ENCODE results near the gene LRBA. TPM values are rescaled to one million over a fixed set of nuclear protein-coding genes. Genes with fewer than 3 reads are reported as not detected.
A peak's percentile ranks its signal among the peaks of the same experiment; 100 is the strongest.
"Not testable (repeated sequence)": the region's sequence is repeated elsewhere in the genome, so short reads cannot be mapped to it uniquely, and the experiment has no call there.

The LRBA gene
- total RNA-seq, 6 experiments from 2014 or later, result 13.6 to 17.6 (median 15.0) TPM

- no peak for TF ChIP-seq CTCF (IDR thresholded peaks at IDR 0.05)
- Mint-ChIP-seq H3K36me3 (ENCODE audit: low read depth) (peaks cover 11% of the 10 kb centered on the region), H3K27ac (no peak overlapping the region), H3K9me3 (peaks cover 5% of the 10 kb centered on the region; the same call in 1 of the 2 replicates), H3K27me3 (ENCODE audit: insufficient read depth) (no peaks in the 10 kb centered on the region; the same call in 1 of the 2 replicates), H3K4me1 (ENCODE audit: low read depth) (no peaks in the 10 kb centered on the region; the same call in 1 of the 2 replicates), H3K4me3 (no peak overlapping the region)
- no peak for DNase-seq
These were observed 52.8 kb downstream of the LRBA start for GRCh38 chr4:150962245-150962644.

GRCh38 chr4:150961566-150961965 lies 53.5 kb downstream of the LRBA start:
- H3K27me3 Mint-ChIP-seq (ENCODE audit: insufficient read depth), result no peaks in the 10 kb centered on the region; the same call in 1 of the 2 replicates
- no peak overlapping the region for H3K27ac Mint-ChIP-seq
- peaks cover 15% of the 10 kb centered on the region for H3K36me3 Mint-ChIP-seq (ENCODE audit: low read depth)
- TF ChIP-seq CTCF (IDR thresholded peaks at IDR 0.05), result no peak
- DNase-seq, result no peak
- H3K4me1 Mint-ChIP-seq (ENCODE audit: low read depth), result no peaks in the 10 kb centered on the region
- H3K4me3 Mint-ChIP-seq, result no peak overlapping the region
- peaks cover 5% of the 10 kb centered on the region; the same call in 1 of the 2 replicates for H3K9me3 Mint-ChIP-seq

GRCh38 chr4:150960818-150961217 lies 54.3 kb downstream of the LRBA start:
- peaks cover 5% of the 10 kb centered on the region; the same call in 1 of the 2 replicates for H3K9me3 Mint-ChIP-seq
- peak; percentile 75 for TF ChIP-seq CTCF (IDR thresholded peaks at IDR 0.05)
- H3K27ac Mint-ChIP-seq, result no peak overlapping the region

GRCh38 chr4:150960079-150960478 lies 55.0 kb downstream of the LRBA start:
- H3K27me3 Mint-ChIP-seq (ENCODE audit: insufficient read depth), result peaks cover under 1% of the 10 kb centered on the region; the same call in 1 of the 2 replicates
- peaks cover 5% of the 10 kb centered on the region; the same call in 1 of the 2 replicates for H3K9me3 Mint-ChIP-seq
- peak; percentile 70 for TF ChIP-seq CTCF (IDR thresholded peaks at IDR 0.05)
- no peak overlapping the region for H3K27ac Mint-ChIP-seq
- H3K4me1 Mint-ChIP-seq (ENCODE audit: low read depth), result no peaks in the 10 kb centered on the region
- no peak overlapping the region for H3K4me3 Mint-ChIP-seq
- peaks cover 15% of the 10 kb centered on the region for H3K36me3 Mint-ChIP-seq (ENCODE audit: low read depth)
- DNase-seq, result peak; percentile 11

More at GRCh38 chr4:150960818-150961217, 54.3 kb downstream of the LRBA start:
- Mint-ChIP-seq H3K36me3 (ENCODE audit: low read depth) (peaks cover 15% of the 10 kb centered on the region), H3K4me3 (no peak overlapping the region), H3K27me3 (ENCODE audit: insufficient read depth) (no peaks in the 10 kb centered on the region; the same call in 1 of the 2 replicates), H3K4me1 (ENCODE audit: low read depth) (no peaks in the 10 kb centered on the region)
- DNase-seq, result peak; percentile 24

GRCh38 chr4:150957981-150958380 lies 57.1 kb downstream of the LRBA start:
- not testable (repeated sequence) for H3K4me3 Mint-ChIP-seq; DNase-seq; H3K9me3 Mint-ChIP-seq; H3K27ac Mint-ChIP-seq; H3K27me3 Mint-ChIP-seq (ENCODE audit: insufficient read depth); H3K4me1 Mint-ChIP-seq (ENCODE audit: low read depth)
- H3K36me3 Mint-ChIP-seq (ENCODE audit: low read depth), result peaks cover 15% of the 10 kb centered on the region

- not testable (repeated sequence) for H3K9me3 Mint-ChIP-seq; H3K27me3 Mint-ChIP-seq (ENCODE audit: insufficient read depth); H3K4me1 Mint-ChIP-seq (ENCODE audit: low read depth); H3K27ac Mint-ChIP-seq; H3K4me3 Mint-ChIP-seq; DNase-seq
- peaks cover 15% of the 10 kb centered on the region for H3K36me3 Mint-ChIP-seq (ENCODE audit: low read depth)
These were observed 58.0 kb downstream of the LRBA start for GRCh38 chr4:150957095-150957494.

GRCh38 chr4:150953916-150954315 lies 61.2 kb downstream of the LRBA start:
- not testable (repeated sequence) for H3K4me1 Mint-ChIP-seq (ENCODE audit: low read depth); H3K27ac Mint-ChIP-seq; DNase-seq; H3K9me3 Mint-ChIP-seq; H3K4me3 Mint-ChIP-seq; H3K27me3 Mint-ChIP-seq (ENCODE audit: insufficient read depth)
- H3K36me3 Mint-ChIP-seq (ENCODE audit: low read depth), result peaks cover 14% of the 10 kb centered on the region

Measured in HFFc6 (cell line).